Mucosa of rectum (tissue), 2 donors: Measurements from ENCODE around the gene SLC6A20.

ENCODE experiments used
- H3K27ac ChIP-seq, 2 donors: one replicate each; pipeline ENCODE4 v1.7.0; 2013; ENCODE audit warnings: inconsistent platforms in 2 of 2, low read depth in 2 of 2, low read length in 2 of 2
- H3K27me3 ChIP-seq, 2 donors: one replicate each; pipeline ENCODE4 v1.7.0; 2013; ENCODE audit warnings: low read length in 2 of 2; ENCODE audit not compliant: control insufficient read depth in 2 of 2, insufficient read depth in 2 of 2
- H3K36me3 ChIP-seq, 2 donors: one replicate each; pipeline ENCODE4 v1.7.0; 2013; ENCODE audit warnings: low read length in 2 of 2; ENCODE audit not compliant: control insufficient read depth in 2 of 2, insufficient read depth in 2 of 2
- H3K4me1 ChIP-seq, 2 donors: one replicate each; pipeline ENCODE4 v1.7.0; 2013; ENCODE audit warnings: low read length in 2 of 2, mild to moderate bottlenecking in 1 of 2; ENCODE audit not compliant: control insufficient read depth in 2 of 2, insufficient read depth in 2 of 2
- H3K4me3 ChIP-seq, 2 donors: one replicate each; pipeline ENCODE4 v1.7.0; 2013; ENCODE audit warnings: low read length in 2 of 2
- H3K9ac ChIP-seq, 2 donors: one replicate each; pipeline ENCODE4 v1.7.0; 2013; ENCODE audit warnings: low read length in 2 of 2, low read depth in 1 of 2, mild to moderate bottlenecking in 1 of 2
- H3K9me3 ChIP-seq, 2 donors: one replicate each; pipeline ENCODE4 v1.7.0; 2013; ENCODE audit warnings: low read length in 2 of 2; ENCODE audit not compliant: control insufficient read depth in 2 of 2
- donor health status: healthy.
- donor health status: Normal muscosa, but diverticular disease.

SLC6A20 gene, protein sequence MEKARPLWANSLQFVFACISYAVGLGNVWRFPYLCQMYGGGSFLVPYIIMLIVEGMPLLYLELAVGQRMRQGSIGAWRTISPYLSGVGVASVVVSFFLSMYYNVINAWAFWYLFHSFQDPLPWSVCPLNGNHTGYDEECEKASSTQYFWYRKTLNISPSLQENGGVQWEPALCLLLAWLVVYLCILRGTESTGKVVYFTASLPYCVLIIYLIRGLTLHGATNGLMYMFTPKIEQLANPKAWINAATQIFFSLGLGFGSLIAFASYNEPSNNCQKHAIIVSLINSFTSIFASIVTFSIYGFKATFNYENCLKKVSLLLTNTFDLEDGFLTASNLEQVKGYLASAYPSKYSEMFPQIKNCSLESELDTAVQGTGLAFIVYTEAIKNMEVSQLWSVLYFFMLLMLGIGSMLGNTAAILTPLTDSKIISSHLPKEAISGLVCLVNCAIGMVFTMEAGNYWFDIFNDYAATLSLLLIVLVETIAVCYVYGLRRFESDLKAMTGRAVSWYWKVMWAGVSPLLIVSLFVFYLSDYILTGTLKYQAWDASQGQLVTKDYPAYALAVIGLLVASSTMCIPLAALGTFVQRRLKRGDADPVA

GRCh38 chr3:45795882-45796765, at the start of gene SLC6A20:
Gene SLC6A20 (minus strand): TSS chr3:45796536. CDS start chr3:45796419, 117 bp downstream.
- Histone ChIP-seq H3K4me1 (peaks cover 7 to 9% of the 10 kb centered on the region in 2 donors), H3K9ac (peak within 1 kb of the TSS in 1 of 2 donors; percentile 52), H3K27ac (no peak within 1 kb of the TSS), H3K36me3 (no peaks in the 10 kb centered on the region), H3K27me3 (peaks cover 27 to 32% of the 10 kb centered on the region in 2 donors), H3K4me3 (peak within 1 kb of the TSS; percentile 53 to 61), H3K9me3 (no peaks in the 10 kb centered on the region)

GRCh38 chr3:45844616-45845015, 48.3 kb upstream of the SLC6A20 start:
- Histone ChIP-seq H3K9me3 (peaks cover 0 to 2% of the 10 kb centered on the region in 2 donors), H3K9ac (no peak overlapping the region), H3K4me3 (no peak overlapping the region), H3K36me3 (no peaks in the 10 kb centered on the region), H3K4me1 (peaks cover 9 to 10% of the 10 kb centered on the region in 2 donors), H3K27me3 (no peaks in the 10 kb centered on the region), H3K27ac (no peak overlapping the region)

DNA sequence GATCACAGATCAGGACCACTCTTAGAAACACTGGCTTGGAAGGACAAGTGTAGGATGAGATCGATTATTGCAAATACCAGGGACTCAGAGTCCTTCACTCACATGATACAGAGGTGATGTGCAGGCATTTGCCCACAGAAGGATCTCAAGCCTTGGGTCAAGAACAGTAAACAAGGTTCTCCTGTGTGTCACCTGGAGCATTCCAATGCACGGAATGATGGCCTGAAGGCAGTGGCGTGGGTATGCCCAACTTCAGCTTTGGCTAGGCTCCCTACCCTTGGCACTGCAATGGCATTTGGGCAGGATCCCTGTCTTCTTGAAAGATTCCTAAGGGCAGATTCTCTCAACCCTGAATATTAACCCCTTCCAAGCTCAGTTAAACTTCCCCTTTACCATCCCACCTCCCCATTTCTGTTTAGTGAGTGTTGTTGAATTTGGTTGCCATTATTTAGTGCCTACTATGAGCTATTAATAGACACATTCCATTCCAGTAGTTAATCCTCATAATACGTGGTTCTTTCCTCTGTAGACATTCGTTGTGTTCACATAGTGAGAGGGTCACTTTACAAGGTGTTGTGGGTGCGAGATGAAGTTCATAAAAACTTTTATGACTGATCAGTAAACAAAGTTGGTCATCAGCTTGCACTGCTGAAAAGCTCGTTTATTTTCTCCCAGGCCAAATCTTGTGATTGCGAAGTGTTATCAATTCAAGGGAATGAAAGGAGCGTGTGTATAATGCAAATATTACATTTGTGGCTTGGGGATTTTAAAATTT, 46.7 kb upstream of the SLC6A20 start:
- H3K27me3 ChIP-seq, result no peaks in the 10 kb centered on the region
- no peaks in the 10 kb centered on the region for H3K9me3 ChIP-seq
- no peak overlapping the region for H3K9ac ChIP-seq
- peaks cover 9 to 10% of the 10 kb centered on the region in 2 donors for H3K4me1 ChIP-seq
- no peaks in the 10 kb centered on the region for H3K36me3 ChIP-seq
- H3K4me3 ChIP-seq, result no peak overlapping the region
- no peak overlapping the region for H3K27ac ChIP-seq

DNA sequence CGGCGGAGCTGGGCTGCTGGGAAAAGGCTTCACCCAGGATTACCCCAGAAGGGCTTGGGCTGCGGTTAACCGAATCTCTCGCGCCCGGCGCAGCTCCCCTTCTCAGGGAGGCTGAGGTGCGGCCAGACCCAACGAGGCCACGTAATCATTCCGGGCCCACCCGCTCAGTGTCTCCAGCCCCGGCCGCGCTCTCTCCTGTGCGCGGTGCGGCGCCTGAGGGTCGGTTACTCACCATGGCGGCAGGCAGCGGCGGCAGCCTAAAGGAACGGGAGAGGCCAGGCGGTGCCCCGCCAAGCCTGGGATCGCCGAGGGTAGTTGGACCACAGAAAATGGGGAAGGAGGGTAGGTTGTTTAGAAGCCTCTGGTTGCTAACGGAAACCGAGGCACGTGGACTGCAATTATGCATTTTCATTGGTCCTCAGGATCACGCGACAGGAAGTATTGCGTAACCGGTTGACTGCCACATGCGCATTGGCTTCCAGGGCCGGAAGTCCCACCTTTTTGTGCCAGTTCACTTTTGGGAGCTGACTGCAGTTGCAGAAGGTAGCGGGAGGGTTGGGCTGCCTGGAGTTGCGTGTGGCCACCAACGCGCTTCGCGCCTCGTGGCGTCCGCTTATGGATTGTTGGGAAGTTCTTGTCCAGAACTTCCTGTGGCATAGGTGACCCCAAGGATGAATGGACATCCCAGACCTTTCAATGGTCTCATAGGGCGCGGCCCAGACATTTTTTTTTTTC, 45.6 kb upstream of the SLC6A20 start, which contains the start of gene LZTFL1:
Gene LZTFL1 (minus strand): TSS at position 363 of the 735 bp plus-strand sequence. CDS start 128 bp downstream, at position 235.
- H3K9me3 ChIP-seq, result no peaks in the 10 kb centered on the region
- H3K27ac ChIP-seq, result peak within 1 kb of the TSS in 1 of 2 donors; percentile 7
- H3K9ac ChIP-seq, result peak within 1 kb of the TSS; percentile 58 to 75
- H3K4me3 ChIP-seq, result peak within 1 kb of the TSS; percentile 82 to 91
- peaks cover 9 to 10% of the 10 kb centered on the region in 2 donors for H3K4me1 ChIP-seq
- no peaks in the 10 kb centered on the region for H3K27me3 ChIP-seq
- H3K36me3 ChIP-seq, result no peaks in the 10 kb centered on the region

DNA sequence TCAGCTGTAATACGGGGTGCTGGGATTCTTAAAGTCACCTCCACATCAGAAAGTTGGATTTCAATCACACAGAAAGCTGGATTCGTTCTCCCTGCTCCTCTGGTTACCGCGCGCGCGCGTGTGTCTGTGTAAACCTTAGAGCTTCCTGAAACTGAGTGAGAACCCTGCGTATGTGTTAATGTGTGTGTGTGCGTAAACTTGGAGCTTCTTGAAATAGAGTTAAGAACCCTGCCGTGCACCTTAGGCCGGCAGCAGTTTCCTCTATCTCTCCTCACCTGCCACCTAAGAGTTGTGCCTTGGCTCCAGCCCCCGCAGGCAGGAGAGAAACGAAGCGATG, 45.1 kb upstream of the SLC6A20 start:
- H3K4me1 ChIP-seq, result peaks cover 9 to 10% of the 10 kb centered on the region in 2 donors
- H3K27me3 ChIP-seq, result no peaks in the 10 kb centered on the region
- H3K36me3 ChIP-seq, result peaks cover 4% of the 10 kb centered on the region in 2 donors
- no peaks in the 10 kb centered on the region for H3K9me3 ChIP-seq
- H3K4me3 ChIP-seq, result peak overlapping the region; percentile 82 to 91
- peak overlapping the region; percentile 58 to 75 for H3K9ac ChIP-seq
- H3K27ac ChIP-seq, result peak overlapping the region in 1 of 2 donors; percentile 7

GRCh38 chr3:45838466-45838865, 42.1 kb upstream of the SLC6A20 start:
- H3K27ac ChIP-seq, result no peak overlapping the region
- no peaks in the 10 kb centered on the region for H3K9me3 ChIP-seq
- H3K36me3 ChIP-seq, result peaks cover 12 to 21% of the 10 kb centered on the region in 2 donors
- H3K4me3 ChIP-seq, result no peak overlapping the region
- no peaks in the 10 kb centered on the region for H3K27me3 ChIP-seq
- no peak overlapping the region for H3K9ac ChIP-seq
- peaks cover 9 to 10% of the 10 kb centered on the region in 2 donors for H3K4me1 ChIP-seq

DNA sequence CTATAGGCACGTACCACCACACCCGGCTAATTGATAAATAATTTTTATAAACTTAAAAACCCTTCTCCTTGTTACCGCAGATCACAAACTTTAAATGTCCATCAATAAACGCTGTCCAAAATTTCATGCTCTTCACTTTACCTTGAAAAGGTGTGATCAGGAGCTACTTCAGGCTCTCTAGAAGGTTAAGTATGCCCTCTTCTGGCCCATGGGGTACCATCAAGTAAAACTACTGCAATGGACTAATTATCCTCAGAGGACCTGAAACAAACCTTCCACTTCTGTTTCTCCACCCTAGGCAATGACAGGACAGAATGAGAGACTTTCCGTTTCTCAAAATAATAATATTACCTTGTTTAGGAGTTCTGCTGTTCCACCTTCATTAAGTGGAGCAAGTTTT, 36.4 kb upstream of the SLC6A20 start:
- H3K4me3 ChIP-seq, result no peak overlapping the region
- no peaks in the 10 kb centered on the region for H3K27me3 ChIP-seq
- peaks cover 31 to 38% of the 10 kb centered on the region in 2 donors for H3K36me3 ChIP-seq

DNA sequence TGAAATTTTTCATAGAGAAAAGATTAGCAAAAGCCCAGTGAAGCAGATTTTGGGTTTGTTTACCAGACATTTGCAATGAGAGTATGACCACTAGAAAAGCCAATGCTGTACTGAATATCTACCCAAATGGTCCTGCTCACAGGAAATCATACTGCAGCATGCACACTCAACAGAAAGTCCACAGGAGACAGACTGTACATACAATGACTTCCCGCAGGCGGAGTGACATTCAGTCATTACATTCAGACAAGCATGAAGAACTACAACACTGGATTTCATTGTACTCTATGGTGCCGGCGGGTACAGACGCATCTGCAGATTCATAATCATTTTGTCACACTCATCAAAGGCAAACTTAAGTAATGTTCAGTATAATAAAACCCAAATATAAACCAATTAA, 33.8 kb upstream of the SLC6A20 start:
- Histone ChIP-seq H3K27ac (no peak overlapping the region), H3K36me3 (peaks cover 42 to 45% of the 10 kb centered on the region in 2 donors)

More for the DNA sequence above, 36.4 kb upstream of the SLC6A20 start:
- no peak overlapping the region for H3K9ac ChIP-seq
- H3K27ac ChIP-seq, result no peak overlapping the region
- no peaks in the 10 kb centered on the region for H3K4me1 ChIP-seq
- H3K9me3 ChIP-seq, result no peaks in the 10 kb centered on the region

GRCh38 chr3:45826908-45827307, 30.6 kb upstream of the SLC6A20 start:
- peaks cover 38 to 41% of the 10 kb centered on the region in 2 donors for H3K36me3 ChIP-seq
- no peaks in the 10 kb centered on the region for H3K4me1 ChIP-seq
- H3K9me3 ChIP-seq, result no peaks in the 10 kb centered on the region
- H3K4me3 ChIP-seq, result no peak overlapping the region
- H3K27me3 ChIP-seq, result no peaks in the 10 kb centered on the region
- no peak overlapping the region for H3K9ac ChIP-seq
- H3K27ac ChIP-seq, result no peak overlapping the region

More for the DNA sequence above, 33.8 kb upstream of the SLC6A20 start:
- H3K9me3 ChIP-seq, result no peaks in the 10 kb centered on the region
- H3K9ac ChIP-seq, result no peak overlapping the region
- H3K4me1 ChIP-seq, result no peaks in the 10 kb centered on the region
- no peak overlapping the region for H3K4me3 ChIP-seq
- no peaks in the 10 kb centered on the region for H3K27me3 ChIP-seq
